Left renal cortex interstitium (tissue), 4 donors: ENCODE measurements around the gene TSC22D2. TPM values are rescaled to one million over a fixed set of nuclear protein-coding genes. Genes with fewer than 3 reads are reported as not detected.
"Not testable (repeated sequence)": the region's sequence is repeated elsewhere in the genome, so short reads cannot be mapped to it uniquely, and the experiment has no call there.

Source experiments
- DNase-seq, 4 donors: peaks; one replicate each; pipeline ENCODE4 v3.0.0-alpha.2; 2013; ENCODE audit warnings: low read depth in 4 of 4, low spot score in 2 of 4, missing footprints in 1 of 4
- polyA plus RNA-seq, 4 donors: library from polyadenylated mRNA; unstranded; fragments of 120-200 nt; gene quantifications; one replicate each; pipeline ENCODE4 v1.2.1, GENCODE V29; 2013; ENCODE audit not compliant: insufficient read length in 4 of 4

Gene TSC22D2
- polyA plus RNA-seq, 4 donors, result 53.6 to 75.7 (median 62.7) TPM

DNA sequence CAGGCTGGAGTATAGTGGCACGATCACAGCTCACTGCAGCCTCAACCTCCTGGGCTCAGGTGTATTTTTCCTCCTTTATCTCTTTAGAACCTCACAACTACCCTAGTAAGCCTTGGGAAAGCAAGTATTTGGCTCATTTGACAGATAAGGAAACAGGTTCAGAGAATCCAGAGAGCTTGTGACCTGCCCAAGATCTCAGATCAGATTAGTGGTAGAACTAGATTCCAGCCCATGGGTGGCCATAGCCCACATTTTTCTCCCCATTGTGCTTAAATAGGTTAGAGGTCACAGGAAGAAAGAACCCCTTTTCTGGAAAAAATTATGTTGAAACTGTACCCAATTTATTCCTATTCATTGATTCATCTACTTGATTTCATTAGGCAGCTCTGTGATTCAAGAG, 64.3 kb downstream of the TSC22D2 start:
- no peak for DNase-seq

DNA sequence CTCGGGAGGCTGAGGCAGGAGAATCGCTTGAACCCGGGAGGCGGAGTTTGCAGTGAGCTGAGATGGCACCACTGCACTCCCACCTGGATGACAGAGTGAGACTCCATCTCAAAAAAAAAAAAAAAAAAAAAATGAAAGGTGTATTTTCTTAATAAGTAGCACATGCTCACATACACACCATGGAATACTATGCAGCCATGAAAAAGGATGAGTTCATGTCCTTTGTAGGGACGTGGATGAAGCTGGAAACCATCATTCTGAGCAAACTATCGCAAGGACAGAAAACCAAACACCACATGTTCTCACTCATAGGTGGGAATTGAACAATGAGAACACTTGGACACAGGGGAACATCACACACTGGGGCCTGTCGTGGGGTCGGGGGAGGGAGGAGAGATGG, 65.1 kb downstream of the TSC22D2 start:
- not testable (repeated sequence) for DNase-seq

DNA sequence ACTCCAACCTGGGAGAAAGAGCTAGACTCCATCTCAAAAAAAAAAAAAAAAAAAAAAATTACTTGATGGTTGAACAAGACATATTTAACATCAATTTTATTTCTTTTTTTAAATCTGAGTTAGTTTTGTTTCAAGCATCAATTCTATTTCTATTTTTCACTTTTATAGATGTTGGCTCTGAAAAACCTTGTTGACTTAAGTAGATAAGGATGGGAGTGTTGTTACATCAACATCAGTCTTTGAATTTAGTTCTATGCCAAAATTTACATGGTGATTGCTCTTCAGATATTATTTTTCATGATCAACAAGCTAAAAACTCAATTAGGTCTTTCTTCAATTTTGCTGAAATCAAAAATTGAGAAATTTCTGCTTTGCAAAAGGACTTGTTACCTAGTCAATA, 71.3 kb downstream of the TSC22D2 start:
- DNase-seq, result no peak

- DNase-seq, result peak in 2 of 4 donors; percentile 19 to 56
Measured at GRCh38 chr3:150480877-150481276, 72.8 kb downstream of the TSC22D2 start.

DNA sequence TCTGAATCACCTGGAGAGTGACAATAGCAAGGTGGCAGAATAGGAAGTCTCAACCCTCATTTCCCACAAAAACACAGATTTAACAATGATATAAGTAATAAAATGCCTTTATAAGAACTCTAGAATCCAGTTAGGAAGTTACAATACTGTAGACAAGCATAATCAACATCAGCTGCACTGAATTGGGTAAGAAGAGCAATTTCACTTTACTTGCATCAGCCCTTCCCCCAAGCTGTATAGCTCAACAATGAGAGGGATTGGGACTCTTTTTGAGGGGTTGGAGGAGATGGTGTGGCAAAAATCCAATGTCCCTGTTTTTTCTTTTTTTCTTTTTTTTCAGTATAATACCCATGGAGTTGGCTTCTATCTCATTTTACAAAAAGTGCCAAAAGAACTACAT, 75.1 kb downstream of the TSC22D2 start:
- DNase-seq, result no peak

DNA sequence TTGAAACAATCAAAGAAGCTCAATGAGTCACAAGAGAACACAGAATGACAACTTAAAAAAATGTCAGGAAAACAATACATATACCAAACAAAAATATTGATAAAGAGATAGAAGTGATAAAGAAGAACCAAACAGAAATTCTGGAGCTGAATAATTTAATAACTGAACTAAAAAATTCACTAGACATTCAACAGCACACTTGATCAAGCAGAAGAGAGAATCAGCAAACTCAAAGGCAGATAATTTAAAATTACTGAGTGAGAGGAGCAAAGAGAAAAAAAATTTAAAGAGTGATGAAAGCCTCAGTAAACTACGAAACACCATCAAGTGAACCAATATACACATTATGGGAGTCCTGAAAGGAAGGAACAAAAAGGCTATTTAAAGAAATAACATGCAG, 76.3 kb downstream of the TSC22D2 start:
- DNase-seq, result no peak

GRCh38 chr3:150488867-150489266, 80.8 kb downstream of the TSC22D2 start:
- DNase-seq, result no peak

- no peak for DNase-seq
Measured at GRCh38 chr3:150490277-150490986, 82.3 kb downstream of the TSC22D2 start.

DNA sequence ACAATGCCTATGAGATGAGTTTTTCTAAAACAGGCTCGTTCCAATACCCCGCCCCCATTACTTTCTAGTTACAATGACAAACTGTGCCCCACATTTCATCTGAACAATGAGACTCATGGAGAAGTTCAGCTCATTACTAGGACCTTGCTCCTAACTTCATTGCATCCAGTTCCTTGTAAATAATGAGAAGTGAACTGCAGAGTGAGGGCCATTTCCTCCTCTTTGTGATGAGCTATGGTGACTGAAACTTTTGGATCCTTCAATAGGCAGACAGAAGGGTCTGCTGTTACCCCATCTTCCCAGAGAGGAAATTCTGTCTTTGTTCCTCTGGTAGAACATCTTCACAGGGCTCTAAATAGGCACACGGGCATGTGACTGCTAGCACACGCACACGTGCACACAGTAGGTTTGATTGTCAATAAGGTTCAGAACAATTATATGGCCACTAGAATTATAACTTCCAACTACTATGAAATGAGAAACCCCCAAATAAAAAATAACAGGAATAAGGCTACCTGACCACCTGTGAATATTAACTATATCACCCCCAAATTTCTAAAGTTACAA, 86.4 kb downstream of the TSC22D2 start:
- no peak for DNase-seq

DNA sequence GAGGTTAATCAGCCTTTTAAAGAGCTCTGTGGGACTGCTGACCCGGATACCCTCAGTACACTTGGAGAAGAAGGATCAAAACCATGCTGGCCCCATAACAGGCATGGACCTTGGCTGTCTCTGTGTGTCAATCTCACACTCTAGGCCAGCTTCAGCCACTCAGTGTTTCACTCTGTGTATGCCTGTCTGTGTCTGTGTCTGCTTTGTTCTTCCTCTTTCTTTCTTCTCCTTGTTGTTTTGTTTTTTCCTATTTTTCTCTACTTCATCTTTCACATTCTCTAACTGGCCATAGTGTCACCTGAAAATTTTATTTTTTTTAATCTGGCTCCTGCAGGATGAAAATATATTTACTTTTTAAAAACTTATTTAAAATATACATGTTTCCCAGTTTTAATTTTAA, 87.1 kb downstream of the TSC22D2 start:
- no peak for DNase-seq

GRCh38 chr3:150495563-150496168, 87.6 kb downstream of the TSC22D2 start:
- peak in 3 of 4 donors; percentile 23 to 51 (median 35) for DNase-seq

- no peak for DNase-seq
Measured at GRCh38 chr3:150497956-150498355, 89.9 kb downstream of the TSC22D2 start.

DNA sequence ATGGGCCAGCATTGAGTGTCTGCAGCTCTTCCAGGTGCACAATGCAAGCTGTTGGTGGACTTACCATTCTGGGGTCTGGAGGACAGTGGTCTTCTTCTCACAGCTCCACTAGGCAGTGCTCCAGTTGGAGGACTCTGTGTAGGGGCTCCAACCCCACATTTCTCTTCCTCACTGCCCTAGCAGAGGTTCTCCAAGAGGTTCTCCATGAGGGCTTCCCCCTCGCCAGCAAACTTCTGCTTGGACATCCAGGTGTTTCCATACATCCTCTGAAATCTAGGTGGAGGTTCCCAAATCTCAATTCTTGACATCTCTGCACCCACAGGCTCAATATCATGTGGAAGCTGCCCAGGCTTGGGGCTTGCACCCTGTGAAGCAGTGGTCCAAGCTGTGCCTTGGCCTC, 92.9 kb downstream of the TSC22D2 start:
- not testable (repeated sequence) for DNase-seq

- DNase-seq, result no peak
Measured at GRCh38 chr3:150503402-150504099, 95.5 kb downstream of the TSC22D2 start.

GRCh38 chr3:150504483-150504882, 96.4 kb downstream of the TSC22D2 start:
- DNase-seq, result no peak

GRCh38 chr3:150508401-150508800, 100.3 kb downstream of the TSC22D2 start:
- no peak for DNase-seq

DNA sequence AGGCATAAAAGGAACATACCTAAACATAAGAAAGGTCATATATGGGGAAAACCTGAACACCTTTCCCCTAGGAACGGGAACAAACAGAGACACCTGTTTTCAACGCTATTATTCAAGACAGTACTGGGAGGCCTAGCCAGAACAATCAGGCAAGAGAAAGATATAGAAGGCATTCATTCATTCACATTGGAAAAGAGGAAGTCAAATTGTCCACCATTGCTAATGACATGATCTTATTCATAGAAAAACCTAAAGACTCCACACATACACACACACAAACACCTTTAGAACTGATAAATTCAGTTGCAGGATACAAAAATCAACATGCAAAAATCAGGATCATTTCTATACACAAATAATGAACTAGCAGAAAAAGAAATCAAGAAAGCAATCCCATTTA, 101.7 kb downstream of the TSC22D2 start:
- DNase-seq, result no peak

- DNase-seq, result no peak
Measured at GRCh38 chr3:150511122-150511821, 103.2 kb downstream of the TSC22D2 start.

GRCh38 chr3:150515210-150515609, 107.1 kb downstream of the TSC22D2 start:
- no peak for DNase-seq
